H9 (cell line): ENCODE data around the gene SLC28A3. TPM values are rescaled to one million over a fixed set of nuclear protein-coding genes. Genes with fewer than 3 reads are reported as not detected.

Experiments
- DNase-seq: peaks from one replicate; pipeline ENCODE4 v3.0.0-alpha.2; 2017
- H2AFZ ChIP-seq: one replicate; pipeline ENCODE4 v1.6.1; 2013; ENCODE audit warnings: mild to moderate bottlenecking, low read length, control low read depth, moderate library complexity
- H2AK5ac ChIP-seq: 2 replicates; pipeline ENCODE4 v1.6.1; 2013; ENCODE audit warnings: low read length, control low read depth, mixed read lengths; ENCODE audit not compliant: insufficient read length
- H2BK120ac ChIP-seq: one replicate; pipeline ENCODE4 v1.6.1; 2013; ENCODE audit warnings: low read depth, mild to moderate bottlenecking, low read length, control low read depth, inconsistent platforms; ENCODE audit not compliant: poor library complexity, severe bottlenecking
- H2BK12ac ChIP-seq: 2 replicates; pipeline ENCODE4 v1.6.1; 2013; ENCODE audit warnings: low read length, control low read depth, mixed read lengths, low read depth; ENCODE audit not compliant: insufficient read length
- H2BK15ac ChIP-seq: 2 replicates; pipeline ENCODE4 v1.6.1; 2013; ENCODE audit warnings: low read depth, low read length, control low read depth
- H2BK20ac ChIP-seq: one replicate; pipeline ENCODE4 v1.6.1; 2013; ENCODE audit warnings: low read depth, mild to moderate bottlenecking, low read length, control low read depth, inconsistent platforms; ENCODE audit not compliant: poor library complexity, severe bottlenecking
- H2BK5ac ChIP-seq: 2 replicates; pipeline ENCODE4 v1.6.1; 2013; ENCODE audit warnings: low read length, control low read depth, mixed read lengths; ENCODE audit not compliant: insufficient read length
- H3K14ac ChIP-seq: 2 replicates; pipeline ENCODE4 v1.6.1; 2013; ENCODE audit warnings: low read length, control low read depth; ENCODE audit not compliant: insufficient read depth
- H3K18ac ChIP-seq: 2 replicates; pipeline ENCODE4 v1.6.1; 2013; ENCODE audit warnings: low read depth, mild to moderate bottlenecking, mixed read lengths, low read length, control low read depth; ENCODE audit not compliant: insufficient read length
- H3K23ac ChIP-seq: 2 replicates; pipeline ENCODE4 v1.6.1; 2013; ENCODE audit warnings: low read length, control low read depth, mixed read lengths, low read depth; ENCODE audit not compliant: insufficient read length
- H3K23me2 ChIP-seq: 2 replicates; pipeline ENCODE4 v1.6.1; 2013; ENCODE audit warnings: low read depth, mild to moderate bottlenecking, mixed read lengths, low read length, control low read depth; ENCODE audit not compliant: insufficient read length, poor library complexity, severe bottlenecking
- H3K27ac ChIP-seq: 2 replicates; pipeline ENCODE4 v1.5.1; 2013; ENCODE audit warnings: low read length, control low read depth, mixed read lengths, low read depth; ENCODE audit not compliant: insufficient read length
- H3K27me3 ChIP-seq: 2 replicates; pipeline ENCODE4 v1.6.1; 2013; ENCODE audit warnings: low read length, control low read depth, inconsistent platforms; ENCODE audit not compliant: insufficient read depth
- H3K4ac ChIP-seq: 2 replicates; pipeline ENCODE4 v1.6.1; 2013; ENCODE audit warnings: low read depth, mild to moderate bottlenecking, control low read depth, inconsistent platforms, low read length, moderate library complexity
- H3K4me1 ChIP-seq: 2 replicates; pipeline ENCODE4 v1.6.1; 2013; ENCODE audit warnings: low read length, control low read depth, inconsistent platforms; ENCODE audit not compliant: insufficient read depth
- H3K4me2 ChIP-seq: 2 replicates; pipeline ENCODE4 v1.6.1; 2013; ENCODE audit warnings: low read length, control low read depth, mixed read lengths; ENCODE audit not compliant: insufficient read length, insufficient read depth
- H3K56ac ChIP-seq: 2 replicates; pipeline ENCODE4 v1.6.1; 2013; ENCODE audit warnings: low read depth, mild to moderate bottlenecking, mixed read lengths, low read length, control low read depth; ENCODE audit not compliant: insufficient read length
- H3K79me1 ChIP-seq: 2 replicates; pipeline ENCODE4 v1.6.1; 2013; ENCODE audit warnings: low read depth, mild to moderate bottlenecking, moderate library complexity, low read length, control low read depth, inconsistent platforms; ENCODE audit not compliant: insufficient read depth, poor library complexity, severe bottlenecking
- H3K79me2 ChIP-seq: 2 replicates; pipeline ENCODE4 v1.6.1; 2013; ENCODE audit warnings: low read length, control low read depth, inconsistent platforms; ENCODE audit not compliant: insufficient read depth
- H3K9ac ChIP-seq: 2 replicates; pipeline ENCODE4 v1.6.1; 2013; ENCODE audit warnings: low read length, control low read depth, mixed read lengths; ENCODE audit not compliant: insufficient read length; ENCODE audit errors: extremely low read depth
- H3K9me3 ChIP-seq: one replicate; pipeline ENCODE4 v1.6.1; 2013; ENCODE audit warnings: low read depth, low read length, inconsistent platforms; ENCODE audit not compliant: control insufficient read depth
- H3T11ph ChIP-seq: one replicate; pipeline ENCODE4 v1.6.1; 2013; ENCODE audit warnings: mild to moderate bottlenecking, low read length, control low read depth, inconsistent platforms
- H4K20me1 ChIP-seq: one replicate; pipeline ENCODE4 v1.6.1; 2013; ENCODE audit not compliant: control insufficient read depth, insufficient read length, insufficient read depth
- H4K5ac ChIP-seq: 2 replicates; pipeline ENCODE4 v1.6.1; 2013; ENCODE audit warnings: low read depth, mild to moderate bottlenecking, mixed read lengths, low read length, control low read depth; ENCODE audit not compliant: insufficient read length
- H4K8ac ChIP-seq: replicated peaks from 2 replicates; pipeline ENCODE4 v1.6.1; 2013; ENCODE audit warnings: low read length, control low read depth, mixed read lengths, low read depth; ENCODE audit not compliant: insufficient read length
- H4K91ac ChIP-seq: 2 replicates; pipeline ENCODE4 v1.6.1; 2013; ENCODE audit warnings: low read depth, mild to moderate bottlenecking, moderate library complexity, mixed read lengths, low read length, control low read depth; ENCODE audit not compliant: insufficient read length
- H3K27ac Mint-ChIP-seq, 3 experiments: 2 replicates in 2 of 3; 3 replicates in 1 of 3; pipeline ENCODE4 v1.8.0; 2020 to 2021; ENCODE audit warnings: mixed read lengths in 3 of 3, mild to moderate bottlenecking in 1 of 3, moderate library complexity in 1 of 3
- H3K27me3 Mint-ChIP-seq: 2 replicates; pipeline ENCODE4 v1.8.0; 2021; ENCODE audit warnings: low read depth, mild to moderate bottlenecking, moderate library complexity, mixed read lengths
- H3K36me3 Mint-ChIP-seq, 3 experiments: 2 replicates in 2 of 3; 3 replicates in 1 of 3; pipeline ENCODE4 v1.8.0; 2020 to 2021; ENCODE audit warnings: low read depth in 3 of 3, mixed read lengths in 3 of 3; ENCODE audit not compliant: insufficient read depth in 1 of 3
- H3K4me1 Mint-ChIP-seq, 2 experiments: 2 replicates each; pipeline ENCODE4 v1.8.0; 2020; ENCODE audit warnings: mixed read lengths in 2 of 2
- H3K4me3 Mint-ChIP-seq, 2 experiments: 2 replicates in 1 of 2; 3 replicates in 1 of 2; pipeline ENCODE4 v1.8.0; 2020 to 2021; ENCODE audit warnings: mild to moderate bottlenecking in 2 of 2, mixed read lengths in 2 of 2, moderate library complexity in 1 of 2
- H3K9me3 Mint-ChIP-seq, 2 experiments: 2 replicates in 1 of 2; 3 replicates in 1 of 2; pipeline ENCODE4 v1.8.0; 2020; ENCODE audit warnings: mild to moderate bottlenecking in 2 of 2, mixed read lengths in 2 of 2, moderate library complexity in 1 of 2
- CTCF ChIP-seq: fragments of 200-600 bp; sonication (generic); conservative IDR thresholded peaks from 3 replicates; pipeline ENCODE4 v1.8.0; 2021; ENCODE audit warnings: antibody characterized with exemption, mild to moderate bottlenecking
- WGBS: extraction: QIAGEN DNeasy Blood & Tissue Kit; methylation state at CpG from one replicate; pipeline ENCODE4 v1.1.7; 2013; ENCODE audit warnings: missing lambda C conversion rate, low lambda C conversion rate, mixed read lengths; ENCODE audit not compliant: insufficient read length; ENCODE audit errors: extremely low coverage; 5-methylcytosine and 5-hydroxymethylcytosine counted together
- total RNA-seq: library from RNA; stranded (reverse); gene quantifications from 2 replicates; pipeline ENCODE4 v1.2.1, GENCODE V29; 2021

SLC28A3 gene
- total RNA-seq, 1 experiment from 2014 or later = not detected

DNA sequence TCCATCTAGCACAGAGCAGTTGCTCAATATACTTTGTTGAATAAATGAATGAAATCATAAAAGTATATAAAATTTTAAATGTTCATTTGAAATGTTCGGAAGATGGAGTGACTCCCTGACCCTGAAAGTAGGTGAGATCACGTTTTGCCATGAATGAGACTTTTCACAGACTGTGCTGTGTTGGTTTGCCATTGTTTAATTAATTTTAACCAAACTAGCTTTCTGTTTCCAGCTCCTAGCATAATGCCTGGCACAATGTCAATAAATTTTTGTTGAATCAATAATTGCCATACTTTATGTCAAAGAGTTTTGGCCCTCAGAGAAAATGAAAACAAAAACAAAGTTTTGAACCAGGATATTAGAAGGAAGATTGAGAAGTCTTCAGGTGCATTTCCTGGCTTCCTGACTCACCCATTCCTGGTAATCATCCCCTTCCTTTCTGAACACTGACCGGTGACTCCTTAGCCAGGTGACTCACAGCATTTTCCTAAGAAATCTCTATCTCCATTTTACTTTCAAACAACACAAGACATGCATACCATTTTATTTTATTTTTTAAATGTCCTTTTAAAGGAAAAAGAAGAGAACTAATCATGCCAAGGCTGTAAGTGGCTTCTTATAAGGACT is 15.1 kb downstream of the SLC28A3 start:
- Histone ChIP-seq H3K79me1 (no peaks in the 10 kb centered on the region), H2AFZ (no peak overlapping the region), H3K4ac (no peak overlapping the region), H3K9me3 (no peaks in the 10 kb centered on the region), H2BK15ac (no peak overlapping the region), H2AK5ac (no peak overlapping the region), H3K23me2 (no peaks in the 10 kb centered on the region), H4K5ac (no peak overlapping the region), H2BK5ac (no peak overlapping the region), H3K79me2 (no peaks in the 10 kb centered on the region), H3K4me1 (no peaks in the 10 kb centered on the region), H3K9ac (no peak overlapping the region), H4K20me1 (no peaks in the 10 kb centered on the region), H2BK20ac (no peak overlapping the region), H3K27me3 (no peaks in the 10 kb centered on the region), H2BK120ac (no peak overlapping the region), H3K56ac (no peak overlapping the region), H3T11ph (no peak overlapping the region), H3K23ac (no peak overlapping the region), H3K27ac (no peak overlapping the region), H4K91ac (no peak overlapping the region), H3K18ac (no peak overlapping the region), H3K4me2 (no peak overlapping the region), H2BK12ac (no peak overlapping the region), H3K14ac (no peak overlapping the region), H4K8ac (no peak overlapping the region)
- Mint-ChIP-seq H3K9me3 (peaks cover 10 to 11% of the 10 kb centered on the region in 2 experiments), H3K27me3 (no peaks in the 10 kb centered on the region; the same call in 1 of the 2 replicates), H3K36me3 (peaks cover 3 to 6% (median 3%) of the 10 kb centered on the region in 3 experiments; a peak in 5 of 7 replicates), H3K27ac (no peak overlapping the region), H3K4me1 (no peaks in the 10 kb centered on the region), H3K4me3 (no peak overlapping the region)
- TF ChIP-seq CTCF = no peak
- no peak for DNase-seq
- no CpG with 5 or more reads among the region's 3 CpGs for WGBS
